ENCODE results near the gene ATP8A2.

- TF ChIP-seq CTCF (IDR thresholded peaks at IDR 0.05), result no peak
- no peak for TF ChIP-seq POLR2A (IDR thresholded peaks at IDR 0.05)
Observed at GRCh38 chr13:25764378-25764777, 392.6 kb downstream of the ATP8A2 start.
